ENCODE results near the gene MFAP2.
"Not testable (repeated sequence)": the region's sequence is repeated elsewhere in the genome, so short reads cannot be mapped to it uniquely, and the experiment has no call there.

MFAP2 gene

GRCh38 chr1:16969057-16969611, 11.3 kb downstream of the MFAP2 start:
- TF ChIP-seq CTCF (IDR thresholded peaks at IDR 0.05; ENCODE audit: low read depth, low read length, missing control alignments) = no peak
- in situ Hi-C loops (cut with HindIII; ENCODE audit: low sequenced_read_pairs) = no loop called here
- H3K4me3 ChIP-seq (ENCODE audit: low read depth, low read length) = no peak overlapping the region
- DNase-seq (ENCODE audit: low read depth) = no peak

- DNase-seq (ENCODE audit: low read depth) = no peak
- TF ChIP-seq CTCF (IDR thresholded peaks at IDR 0.05; ENCODE audit: low read depth, low read length, missing control alignments) = no peak
- in situ Hi-C loops (cut with HindIII; ENCODE audit: low sequenced_read_pairs) = no loop called here
- H3K4me3 ChIP-seq (ENCODE audit: low read depth, low read length) = no peak overlapping the region
Measured at GRCh38 chr1:16968372-16968771, 12.0 kb downstream of the MFAP2 start.

- no peak overlapping the region for H3K4me3 ChIP-seq (ENCODE audit: low read depth, low read length)
- DNase-seq (ENCODE audit: low read depth) = no peak
- in situ Hi-C loops (cut with HindIII; ENCODE audit: low sequenced_read_pairs) = no loop called here
- TF ChIP-seq CTCF (IDR thresholded peaks at IDR 0.05; ENCODE audit: low read depth, low read length, missing control alignments) = no peak
Measured at GRCh38 chr1:16967962-16968361, 12.5 kb downstream of the MFAP2 start.

GRCh38 chr1:16967095-16967575, 13.3 kb downstream of the MFAP2 start:
- no peak for TF ChIP-seq CTCF (IDR thresholded peaks at IDR 0.05; ENCODE audit: low read depth, low read length, missing control alignments)
- no peak overlapping the region for H3K4me3 ChIP-seq (ENCODE audit: low read depth, low read length)
- in situ Hi-C loops (cut with HindIII; ENCODE audit: low sequenced_read_pairs) = no loop called here
- DNase-seq (ENCODE audit: low read depth) = peak; percentile 57

- in situ Hi-C loops (cut with HindIII; ENCODE audit: low sequenced_read_pairs) = no loop called here
- TF ChIP-seq CTCF (IDR thresholded peaks at IDR 0.05; ENCODE audit: low read depth, low read length, missing control alignments) = no peak
- DNase-seq (ENCODE audit: low read depth) = no peak
Measured at GRCh38 chr1:16966282-16966681, 14.1 kb downstream of the MFAP2 start.

GRCh38 chr1:16965486-16966067, 14.8 kb downstream of the MFAP2 start:
- H3K4me3 ChIP-seq (ENCODE audit: low read depth, low read length) = no peak overlapping the region

More at GRCh38 chr1:16966282-16966681, 14.1 kb downstream of the MFAP2 start:
- no peak overlapping the region for H3K4me3 ChIP-seq (ENCODE audit: low read depth, low read length)

GRCh38 chr1:16964169-16964568, 16.3 kb downstream of the MFAP2 start:
- in situ Hi-C loops (cut with HindIII; ENCODE audit: low sequenced_read_pairs); DNase-seq (ENCODE audit: low read depth); H3K4me3 ChIP-seq (ENCODE audit: low read depth, low read length): not testable (repeated sequence)

More at GRCh38 chr1:16965486-16966067, 14.8 kb downstream of the MFAP2 start:
- in situ Hi-C loops (cut with HindIII; ENCODE audit: low sequenced_read_pairs) = no loop called here
- TF ChIP-seq CTCF (IDR thresholded peaks at IDR 0.05; ENCODE audit: low read depth, low read length, missing control alignments) = no peak
- no peak for DNase-seq (ENCODE audit: low read depth)
